Measurements from ENCODE around the gene ACY1.
"Not testable (repeated sequence)": the region's sequence is repeated elsewhere in the genome, so short reads cannot be mapped to it uniquely, and the experiment has no call there.

Gene ACY1

GRCh38 chr3:51986010-51986947 lies 2.9 kb downstream of the ACY1 start:
- DNase-seq, result no peak

- DNase-seq, result no peak
Observed at GRCh38 chr3:51987568-51987967, 4.2 kb downstream of the ACY1 start.

- no peak for DNase-seq
Observed at GRCh38 chr3:51988286-51989146, 5.2 kb downstream of the ACY1 start.

- not testable (repeated sequence) for DNase-seq
Observed at GRCh38 chr3:51990501-51990971, 7.2 kb downstream of the ACY1 start.

- no peak for DNase-seq
Observed at GRCh38 chr3:51992017-51992682, 8.8 kb downstream of the ACY1 start.

- not testable (repeated sequence) for DNase-seq
Observed at GRCh38 chr3:51993657-51994056, 10.3 kb downstream of the ACY1 start.

GRCh38 chr3:51994530-51994929 lies 11.2 kb downstream of the ACY1 start:
- no peak for DNase-seq

- DNase-seq, result peak; percentile 74
Observed at GRCh38 chr3:51995346-51996163, 12.2 kb downstream of the ACY1 start, which contains the start of gene RPL29. Gene RPL29, minus strand, starts transcription at chr3:51995895. Its CDS starts 434 bp downstream, at chr3:51995461.

- no peak for DNase-seq
Observed at GRCh38 chr3:51997172-51997571, 13.8 kb downstream of the ACY1 start.

- no peak for DNase-seq
Observed at GRCh38 chr3:51997935-51998596, 14.7 kb downstream of the ACY1 start.

GRCh38 chr3:51998774-51999173 lies 15.4 kb downstream of the ACY1 start:
- DNase-seq, result no peak

GRCh38 chr3:51999846-52000245 lies 16.5 kb downstream of the ACY1 start:
- DNase-seq, result no peak

- peak; percentile 71 for DNase-seq
Observed at GRCh38 chr3:52001443-52001974, 18.2 kb downstream of the ACY1 start.

- no peak for DNase-seq
Observed at GRCh38 chr3:52002748-52003147, 19.4 kb downstream of the ACY1 start.

- no peak for DNase-seq
Observed at GRCh38 chr3:52004163-52004787, 20.9 kb downstream of the ACY1 start.

GRCh38 chr3:52004906-52005395 lies 21.6 kb downstream of the ACY1 start:
- no peak for DNase-seq

GRCh38 chr3:52005571-52005986 lies 22.2 kb downstream of the ACY1 start:
- DNase-seq, result no peak

- DNase-seq, result no peak
Observed at GRCh38 chr3:52006017-52006819, 22.9 kb downstream of the ACY1 start.

- no peak for DNase-seq
Observed at GRCh38 chr3:52006820-52007133, 23.4 kb downstream of the ACY1 start.

- DNase-seq, result no peak
Observed at GRCh38 chr3:52007291-52007690, 24.0 kb downstream of the ACY1 start.

Data from NCI-H2171 (cell line).